Nephron progenitor cell (in vitro differentiated cells): ENCODE results near the gene TEK.

Experiments used
- DNase-seq: peaks from one replicate; pipeline ENCODE4 v3.0.0; 2021
- H3K27ac Mint-ChIP-seq: 2 replicates; pipeline ENCODE4 v1.8.0; 2021; ENCODE audit warnings: mild to moderate bottlenecking, moderate library complexity, mixed read lengths
- H3K27me3 Mint-ChIP-seq: 2 replicates; pipeline ENCODE4 v1.8.0; 2021; ENCODE audit warnings: mild to moderate bottlenecking, low read depth, mixed read lengths; ENCODE audit not compliant: poor library complexity
- H3K36me3 Mint-ChIP-seq: 2 replicates; pipeline ENCODE4 v1.8.0; 2021; ENCODE audit warnings: low read depth, mixed read lengths
- H3K4me1 Mint-ChIP-seq: 2 replicates; pipeline ENCODE4 v1.8.0; 2021; ENCODE audit warnings: mixed read lengths
- H3K4me3 Mint-ChIP-seq: 2 replicates; pipeline ENCODE4 v1.8.0; 2021; ENCODE audit warnings: mild to moderate bottlenecking, moderate library complexity, mixed read lengths
- H3K9me3 Mint-ChIP-seq: 2 replicates; pipeline ENCODE4 v1.8.0; 2021; ENCODE audit warnings: mild to moderate bottlenecking, moderate library complexity, mixed read lengths
- CTCF ChIP-seq: fragments of 200-600 bp; sonication (generic); IDR thresholded peaks from 2 replicates; pipeline ENCODE4 v1.5.0; 2021; ENCODE audit warnings: antibody characterized with exemption

Gene TEK

GRCh38 chr9:27078685-27079084 is 30.3 kb upstream of the TEK start:
- no peak for TF ChIP-seq CTCF
- Mint-ChIP-seq H3K4me1 (peaks cover 13% of the 10 kb centered on the region), H3K4me3 (no peak overlapping the region), H3K9me3 (peaks cover 6% of the 10 kb centered on the region), H3K27ac (no peak overlapping the region), H3K27me3 (peaks cover 4% of the 10 kb centered on the region), H3K36me3 (peaks cover 30% of the 10 kb centered on the region)
- no peak for DNase-seq

GRCh38 chr9:27085456-27085855 is 23.6 kb upstream of the TEK start:
- Mint-ChIP-seq H3K36me3 (no peaks in the 10 kb centered on the region), H3K27me3 (peaks cover 4% of the 10 kb centered on the region), H3K27ac (peak overlapping the region; percentile 1), H3K4me3 (no peak overlapping the region), H3K4me1 (peaks cover 19% of the 10 kb centered on the region), H3K9me3 (no peaks in the 10 kb centered on the region)
- no peak for TF ChIP-seq CTCF
- DNase-seq: no peak

GRCh38 chr9:27086818-27087680 is 22.0 kb upstream of the TEK start:
- H3K27ac Mint-ChIP-seq: no peak overlapping the region
- H3K27me3 Mint-ChIP-seq: peaks cover 4% of the 10 kb centered on the region
- no peaks in the 10 kb centered on the region for H3K36me3 Mint-ChIP-seq
- no peaks in the 10 kb centered on the region for H3K9me3 Mint-ChIP-seq
- no peak for TF ChIP-seq CTCF
- H3K4me1 Mint-ChIP-seq: peaks cover 7% of the 10 kb centered on the region
- H3K4me3 Mint-ChIP-seq: no peak overlapping the region
- no peak for DNase-seq

- TF ChIP-seq CTCF: no peak
- no peaks in the 10 kb centered on the region for H3K36me3 Mint-ChIP-seq
- peaks cover 4% of the 10 kb centered on the region for H3K27me3 Mint-ChIP-seq
- no peak overlapping the region for H3K4me3 Mint-ChIP-seq
- H3K4me1 Mint-ChIP-seq: peaks cover 7% of the 10 kb centered on the region
- no peak overlapping the region for H3K27ac Mint-ChIP-seq
- DNase-seq: no peak
- H3K9me3 Mint-ChIP-seq: no peaks in the 10 kb centered on the region
Observed at GRCh38 chr9:27088981-27089380, 20.0 kb upstream of the TEK start.

- Mint-ChIP-seq H3K9me3 (no peaks in the 10 kb centered on the region), H3K4me1 (peaks cover 7% of the 10 kb centered on the region), H3K27ac (no peak overlapping the region), H3K27me3 (peaks cover 4% of the 10 kb centered on the region), H3K4me3 (no peak overlapping the region), H3K36me3 (no peaks in the 10 kb centered on the region)
- TF ChIP-seq CTCF: no peak
- no peak for DNase-seq
Observed at GRCh38 chr9:27089706-27090105, 19.3 kb upstream of the TEK start.

- no peak overlapping the region for H3K27ac Mint-ChIP-seq
Observed at GRCh38 chr9:27090231-27090630, 18.8 kb upstream of the TEK start.

More at GRCh38 chr9:27090231-27090630, 18.8 kb upstream of the TEK start:
- H3K4me1 Mint-ChIP-seq: peaks cover 7% of the 10 kb centered on the region
- no peak overlapping the region for H3K4me3 Mint-ChIP-seq
- no peak for TF ChIP-seq CTCF
- H3K27me3 Mint-ChIP-seq: peaks cover 4% of the 10 kb centered on the region
- no peak for DNase-seq
- no peaks in the 10 kb centered on the region for H3K9me3 Mint-ChIP-seq
- H3K36me3 Mint-ChIP-seq: no peaks in the 10 kb centered on the region
